CD4-positive, alpha-beta T cell (primary cell): ENCODE data around the gene TRAM1L1. TPM values are rescaled to one million over a fixed set of nuclear protein-coding genes. Genes with fewer than 3 reads are reported as not detected.

ENCODE experiments used
- ATAC-seq: fragments of 200-7000 bp; cut with Tn5 transposase; one replicate; pipeline ENCODE4 v1.10.0; 2022; ENCODE audit warnings: mild to moderate bottlenecking; ENCODE audit not compliant: poor library complexity
- CTCF ChIA-PET: fragments of 350-600 bp; sonication (Branson Sonifier 250); formaldehyde crosslinking; loops from one replicate; lab custom pipeline; 2021; ENCODE audit warnings: antibody characterized with exemption, inconsistent platforms; lab: Charles Lee
- POLR2A ChIA-PET: fragments of 350-600 bp; sonication (Branson Sonifier 250); formaldehyde crosslinking; loops from one replicate; lab custom pipeline; 2021; ENCODE audit warnings: antibody characterized with exemption, inconsistent platforms; lab: Charles Lee
- DNase-seq, 14 experiments: peaks; one replicate each; pipeline ENCODE4 v3.0.0-alpha.2; 2013 to 2020; ENCODE audit warnings: mixed read lengths in 2 of 14
- H3K27ac ChIP-seq, 2 donors: one replicate each; pipeline versions ENCODE4 v1.5.1 to v1.7.0; 2013; ENCODE audit warnings: low read length in 2 of 2, low read depth in 1 of 2, mild to moderate bottlenecking in 1 of 2
- H3K27me3 ChIP-seq, 2 experiments: 1 replicate in 1 of 2; 2 replicates in 1 of 2; pipeline versions ENCODE4 v1.6.1 to v1.7.0; 2013; ENCODE audit warnings: low read length in 2 of 2, control low read depth in 1 of 2, mild to moderate bottlenecking in 1 of 2, moderate library complexity in 1 of 2; ENCODE audit not compliant: insufficient read depth in 2 of 2, control insufficient read depth in 1 of 2
- H3K36me3 ChIP-seq: one replicate; pipeline ENCODE4 v1.6.1; 2013; ENCODE audit warnings: low read length, control low read depth; ENCODE audit not compliant: insufficient read depth
- H3K4me1 ChIP-seq: one replicate; pipeline ENCODE4 v1.6.1; 2013; ENCODE audit warnings: low read length, control low read depth; ENCODE audit not compliant: insufficient read depth
- H3K4me3 ChIP-seq: one replicate; pipeline ENCODE4 v1.5.1; 2013; ENCODE audit warnings: mild to moderate bottlenecking, low read length, moderate library complexity
- H3K9me3 ChIP-seq, 2 experiments: 1 replicate in 1 of 2; 2 replicates in 1 of 2; pipeline versions ENCODE4 v1.6.1 to v1.7.0; 2013; ENCODE audit warnings: low read length in 2 of 2, mild to moderate bottlenecking in 2 of 2, control low read depth in 1 of 2, moderate library complexity in 1 of 2; ENCODE audit not compliant: control insufficient read depth in 1 of 2, insufficient read depth in 1 of 2
- H3K27ac Mint-ChIP-seq: one replicate; pipeline ENCODE4 v1.8.0; 2020; ENCODE audit warnings: mixed read lengths
- H3K27me3 Mint-ChIP-seq: one replicate; pipeline ENCODE4 v1.8.0; 2021; ENCODE audit warnings: mixed read lengths
- H3K36me3 Mint-ChIP-seq: one replicate; pipeline ENCODE4 v1.8.0; 2021; ENCODE audit warnings: low read depth, mixed read lengths
- H3K4me1 Mint-ChIP-seq: one replicate; pipeline ENCODE4 v1.8.0; 2021; ENCODE audit warnings: low read depth, mixed read lengths
- H3K4me3 Mint-ChIP-seq: one replicate; pipeline ENCODE4 v1.8.0; 2020; ENCODE audit warnings: mild to moderate bottlenecking, mixed read lengths
- H3K9me3 Mint-ChIP-seq: one replicate; pipeline ENCODE4 v1.8.0; 2020; ENCODE audit warnings: mixed read lengths
- CTCF ChIP-seq: fragments of 200-600 bp; IDR thresholded peaks from one replicate; pipeline ENCODE4 v1.8.0; 2022; ENCODE audit warnings: antibody characterized with exemption, mild to moderate bottlenecking
- intact Hi-C, 2 experiments: fragments of 100-400 bp; cut with DNase I in 1 of 2; cut with micrococcal nuclease in 1 of 2; formaldehyde crosslinking; loops; one replicate each; pipeline versions ENCODE4 v1.15.1 to v1.9.0; 2023 to 2025; cut with DNase I, micrococcal nuclease
- total RNA-seq, 174 experiments: library from RNA in 2 of 174; stranded (reverse) in 2 of 174; gene quantifications; one replicate each; pipeline ENCODE4 v1.2.3 and lab custom pipeline; 2021 to 2026

The TRAM1L1 gene
- total RNA-seq, 2 experiments from 2014 or later: not detected

- H3K27ac ChIP-seq: no peak overlapping the region
- H3K4me1 ChIP-seq: no peaks in the 10 kb centered on the region
- no peaks in the 10 kb centered on the region for H3K36me3 ChIP-seq
- no peak for DNase-seq
- POLR2A ChIA-PET: no interaction called here
- intact Hi-C loops: no loop called here
- Mint-ChIP-seq H3K4me1 (no peaks in the 10 kb centered on the region), H3K4me3 (no peak overlapping the region), H3K27ac (no peak overlapping the region), H3K27me3 (no peaks in the 10 kb centered on the region), H3K36me3 (no peaks in the 10 kb centered on the region), H3K9me3 (no peaks in the 10 kb centered on the region)
- CTCF ChIA-PET: no interaction called here
- TF ChIP-seq CTCF: no peak
- no peaks in the 10 kb centered on the region for H3K27me3 ChIP-seq
- no peak for ATAC-seq
- H3K4me3 ChIP-seq: no peak overlapping the region
- H3K9me3 ChIP-seq: no peaks in the 10 kb centered on the region
Measured at GRCh38 chr4:117096462-117096861, 11.1 kb upstream of the TRAM1L1 start.

GRCh38 chr4:117093571-117093970 lies 8.2 kb upstream of the TRAM1L1 start:
- H3K36me3 Mint-ChIP-seq: no peaks in the 10 kb centered on the region
- ChIA-PET POLR2A (no interaction called here), CTCF (interaction anchor here (1.3 kb wide), 1 partner anchor 11 kb away, joined by 3 read pairs; no protein-coding TSS in a partner anchor)
- H3K27me3 Mint-ChIP-seq: no peaks in the 10 kb centered on the region
- no peak for TF ChIP-seq CTCF
- DNase-seq (no peak), ATAC-seq (no peak)
- no peak overlapping the region for H3K4me3 Mint-ChIP-seq
- H3K27me3 ChIP-seq: no peaks in the 10 kb centered on the region
- H3K4me3 ChIP-seq: no peak overlapping the region
- H3K4me1 ChIP-seq: no peaks in the 10 kb centered on the region
- no peaks in the 10 kb centered on the region for H3K36me3 ChIP-seq
- H3K27ac Mint-ChIP-seq: no peak overlapping the region
- no peaks in the 10 kb centered on the region for H3K9me3 ChIP-seq
- no peaks in the 10 kb centered on the region for H3K9me3 Mint-ChIP-seq
- no peak overlapping the region for H3K27ac ChIP-seq
- H3K4me1 Mint-ChIP-seq: no peaks in the 10 kb centered on the region
- intact Hi-C loops: no loop called here

- CTCF ChIA-PET: no interaction called here
- no peak for DNase-seq
- H3K36me3 ChIP-seq: no peaks in the 10 kb centered on the region
- H3K27ac Mint-ChIP-seq: no peak overlapping the region
- intact Hi-C loops: no loop called here
- POLR2A ChIA-PET: no interaction called here
- H3K27me3 Mint-ChIP-seq: no peaks in the 10 kb centered on the region
- H3K4me3 ChIP-seq: no peak overlapping the region
- no peaks in the 10 kb centered on the region for H3K4me1 ChIP-seq
- no peaks in the 10 kb centered on the region for H3K9me3 ChIP-seq
- H3K4me3 Mint-ChIP-seq: no peak overlapping the region
- H3K4me1 Mint-ChIP-seq: no peaks in the 10 kb centered on the region
- no peaks in the 10 kb centered on the region for H3K27me3 ChIP-seq
- ATAC-seq: no peak
- no peak for TF ChIP-seq CTCF
- H3K27ac ChIP-seq: no peak overlapping the region
- H3K9me3 Mint-ChIP-seq: no peaks in the 10 kb centered on the region
- H3K36me3 Mint-ChIP-seq: no peaks in the 10 kb centered on the region
Measured at GRCh38 chr4:117077760-117078159, 7.6 kb downstream of the TRAM1L1 start.
